HPDE6-E6E7 (cell line): ENCODE results near the gene TCAF1.
"Not testable (repeated sequence)": the region's sequence is repeated elsewhere in the genome, so short reads cannot be mapped to it uniquely, and the experiment has no call there.

Experiments used
- DNase-seq: peaks from one replicate; pipeline ENCODE4 v3.0.0; 2011; ENCODE audit warnings: missing footprints; ENCODE audit errors: extremely low spot score

TCAF1 gene

GRCh38 chr7:143857994-143858393 lies 44.0 kb downstream of the TCAF1 start:
- not testable (repeated sequence) for DNase-seq

DNA sequence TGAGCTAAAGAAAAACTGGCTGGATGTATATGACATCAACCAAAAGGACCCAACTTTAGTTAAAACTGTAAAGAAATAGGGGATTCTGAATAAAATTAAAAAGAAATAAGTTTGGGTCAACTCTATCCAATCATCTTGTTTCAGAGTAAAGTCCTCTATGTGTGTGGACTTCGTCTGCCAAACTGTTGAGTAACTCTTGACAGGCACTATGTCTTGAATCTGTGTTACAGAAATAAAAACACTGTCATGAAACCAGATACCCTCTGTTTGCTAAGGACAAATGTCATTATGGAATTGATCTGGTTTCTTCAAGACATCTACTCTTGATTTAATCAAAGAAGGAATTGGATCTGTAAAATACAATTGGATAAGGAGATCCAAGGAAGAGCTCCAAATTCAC lies 46.5 kb downstream of the TCAF1 start:
- not testable (repeated sequence) for DNase-seq

GRCh38 chr7:143850682-143851081 lies 51.3 kb downstream of the TCAF1 start:
- no peak for DNase-seq

GRCh38 chr7:143849785-143850479 lies 52.0 kb downstream of the TCAF1 start:
- no peak for DNase-seq

DNA sequence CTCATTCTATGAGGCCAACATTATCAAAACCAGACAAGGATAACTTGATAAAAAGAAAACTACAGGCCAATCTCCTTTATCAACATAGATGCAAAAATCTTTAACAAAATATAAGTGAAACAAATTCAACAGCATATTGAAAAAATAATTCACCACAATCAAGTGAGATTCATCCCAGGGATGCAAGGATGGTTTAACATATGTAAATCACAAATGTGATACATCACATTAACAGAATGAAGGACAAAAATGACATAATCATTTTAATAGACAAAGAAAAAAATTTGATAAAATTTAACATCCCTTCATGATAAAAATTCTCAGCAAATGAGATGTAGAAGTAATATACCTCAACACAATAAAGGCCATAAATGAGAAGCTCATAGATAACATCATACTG lies 53.8 kb downstream of the TCAF1 start:
- no peak for DNase-seq

- DNase-seq, result no peak
Observed at GRCh38 chr7:143846692-143847091, 55.3 kb downstream of the TCAF1 start.

- not testable (repeated sequence) for DNase-seq
Observed at GRCh38 chr7:143841696-143842095, 60.3 kb downstream of the TCAF1 start.

DNA sequence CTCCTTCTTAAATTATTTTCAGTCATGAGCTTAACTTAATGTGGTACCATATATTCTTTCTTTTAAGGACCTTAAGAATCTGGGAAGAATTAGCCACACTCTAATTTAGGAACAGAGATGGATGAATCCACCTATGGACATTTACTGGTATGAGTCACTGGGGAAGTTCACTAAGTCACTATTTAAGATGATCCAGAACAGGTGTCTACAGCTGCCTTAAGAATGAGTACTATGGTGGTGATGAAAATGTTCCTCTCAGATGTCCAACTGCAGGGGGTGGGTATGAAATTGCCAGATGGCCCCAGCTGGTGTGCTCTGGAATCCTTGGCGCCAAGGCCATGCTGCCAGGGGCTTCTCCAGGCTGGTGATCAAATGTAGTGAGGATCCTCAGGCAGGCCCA lies 61.9 kb downstream of the TCAF1 start:
- not testable (repeated sequence) for DNase-seq

DNA sequence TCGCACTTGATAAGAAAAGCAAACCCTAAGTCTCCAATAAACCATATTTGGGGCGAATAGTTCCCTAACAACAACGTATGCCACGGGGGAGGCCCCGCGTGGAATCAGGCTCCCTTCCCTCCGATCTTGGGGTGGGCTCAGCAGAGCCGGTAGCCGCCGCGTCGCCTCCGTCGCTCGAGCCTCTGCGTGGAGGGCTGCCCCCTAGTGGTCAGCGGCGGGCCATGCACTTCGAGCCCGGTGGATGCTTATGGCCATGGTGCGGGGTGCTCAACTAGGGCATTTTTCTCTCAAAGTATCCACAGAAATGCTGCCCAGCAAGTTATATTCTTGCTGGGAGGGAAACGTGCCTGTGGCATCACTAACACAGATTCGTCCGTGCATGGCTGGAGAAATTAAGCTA lies 64.8 kb downstream of the TCAF1 start:
- DNase-seq, result not testable (repeated sequence)

DNA sequence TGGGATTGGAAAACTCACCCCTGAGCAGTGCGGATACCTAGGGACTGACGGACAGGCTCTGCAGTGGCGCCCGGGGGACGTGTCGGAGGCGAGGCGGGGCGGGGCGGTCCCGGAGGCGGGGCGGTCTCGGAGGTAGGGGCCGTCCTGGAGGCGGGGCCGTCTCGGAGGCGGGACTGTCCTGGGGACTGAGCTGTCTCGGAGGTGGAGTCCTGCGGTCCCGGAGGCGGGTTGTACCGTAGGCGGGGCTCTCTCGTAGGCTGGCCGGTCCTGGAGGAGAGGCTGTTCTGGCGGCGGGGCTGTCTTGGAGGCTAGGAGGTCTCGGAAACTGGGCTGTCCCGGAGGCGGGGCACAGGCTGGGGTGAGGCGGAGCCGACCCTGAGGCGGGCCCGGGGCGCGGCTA lies 65.4 kb downstream of the TCAF1 start:
- not testable (repeated sequence) for DNase-seq

DNA sequence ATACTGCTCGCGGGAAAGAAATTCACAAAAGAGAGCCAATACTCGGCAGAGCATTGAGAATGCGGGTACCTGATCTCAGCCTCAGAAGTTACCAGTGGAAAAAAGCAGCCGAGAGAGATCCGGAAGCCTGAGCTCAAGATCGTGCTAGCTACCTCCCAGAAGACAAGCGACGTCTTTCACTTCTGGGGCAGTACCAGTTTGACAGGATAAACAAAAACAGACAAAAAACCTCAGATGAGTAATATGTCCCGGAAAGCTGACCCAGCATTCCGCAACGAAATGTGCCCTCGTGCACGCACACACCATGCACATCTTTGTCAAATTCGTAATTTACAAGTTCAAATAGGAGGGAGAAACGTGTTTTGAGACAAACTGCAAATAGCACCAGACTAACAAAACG lies 65.9 kb downstream of the TCAF1 start:
- not testable (repeated sequence) for DNase-seq

- not testable (repeated sequence) for DNase-seq
Observed at GRCh38 chr7:143826578-143826977, 75.4 kb downstream of the TCAF1 start.

DNA sequence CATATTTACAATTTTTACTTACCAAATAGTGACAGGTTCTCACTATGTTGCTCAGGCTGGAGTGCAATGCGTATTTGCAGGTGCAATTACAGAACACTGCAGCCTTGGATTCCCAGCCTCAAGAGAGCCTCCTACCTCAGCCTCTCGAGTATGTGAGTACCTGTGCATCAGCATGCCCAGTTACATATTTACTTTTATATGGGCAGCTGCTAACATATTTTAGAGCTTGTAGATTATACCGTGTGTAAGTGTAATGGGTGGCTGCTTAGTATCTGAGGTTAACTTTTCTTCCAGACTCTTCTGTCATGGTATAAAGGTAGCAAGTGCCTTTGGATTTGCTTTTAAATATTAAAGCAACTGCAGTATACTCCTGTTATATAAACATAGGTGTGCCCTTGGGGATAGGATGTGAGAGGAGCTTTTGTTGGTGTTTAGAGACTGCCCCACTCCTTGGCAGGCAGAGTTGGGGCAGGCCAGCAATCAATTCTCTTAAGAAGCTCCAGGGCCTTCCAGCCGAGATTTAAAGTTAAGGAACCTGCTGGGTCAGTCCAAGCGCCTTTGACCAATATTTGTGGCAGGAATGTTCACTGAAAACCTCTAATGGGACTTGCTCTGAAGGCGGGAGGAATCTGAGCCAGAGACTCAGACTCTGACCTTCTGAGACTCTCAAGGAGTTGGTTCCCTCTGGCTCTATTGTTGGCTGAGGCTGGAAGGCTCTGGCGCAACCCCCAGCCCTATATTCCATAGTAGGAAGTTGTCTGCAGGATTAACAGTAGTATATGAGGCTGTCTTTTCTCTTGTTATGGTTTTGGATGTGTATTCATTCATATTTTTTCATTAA lies 77.5 kb downstream of the TCAF1 start:
- not testable (repeated sequence) for DNase-seq

DNA sequence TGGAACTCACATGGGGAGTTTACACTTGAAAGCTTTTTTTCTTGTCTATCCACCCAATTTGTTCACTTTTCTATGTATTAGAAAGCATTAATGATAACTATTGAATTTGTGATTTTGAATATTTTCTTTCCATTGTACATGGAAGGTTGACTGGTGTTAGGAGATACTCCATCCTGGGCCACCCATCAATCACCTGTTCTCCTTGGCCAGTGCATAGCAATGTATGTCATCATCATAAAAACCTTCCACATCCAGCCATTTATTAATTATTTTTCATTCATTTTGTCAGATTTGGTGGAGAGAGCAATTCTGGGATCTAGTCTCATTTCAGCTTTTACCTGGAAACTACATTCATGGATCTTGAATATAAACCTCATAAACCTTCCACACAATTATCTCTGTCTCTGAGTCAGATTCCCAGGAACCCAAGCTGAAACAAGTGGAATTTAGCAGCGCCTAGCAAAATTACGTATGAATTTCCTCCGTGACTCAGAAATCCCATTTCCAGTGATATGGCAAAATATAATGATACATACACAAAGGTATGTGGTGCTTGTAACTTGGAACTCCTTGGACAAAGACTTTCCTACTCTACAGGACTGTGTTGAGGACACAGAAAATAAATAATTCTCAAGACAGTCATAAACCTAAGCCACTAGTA lies 78.2 kb downstream of the TCAF1 start:
- DNase-seq, result not testable (repeated sequence)

- DNase-seq, result not testable (repeated sequence)
Observed at GRCh38 chr7:143821392-143822277, 80.3 kb downstream of the TCAF1 start.

GRCh38 chr7:143817873-143818272 lies 84.1 kb downstream of the TCAF1 start:
- DNase-seq, result not testable (repeated sequence)

- DNase-seq, result not testable (repeated sequence)
Observed at GRCh38 chr7:143816471-143817133, 85.4 kb downstream of the TCAF1 start.

DNA sequence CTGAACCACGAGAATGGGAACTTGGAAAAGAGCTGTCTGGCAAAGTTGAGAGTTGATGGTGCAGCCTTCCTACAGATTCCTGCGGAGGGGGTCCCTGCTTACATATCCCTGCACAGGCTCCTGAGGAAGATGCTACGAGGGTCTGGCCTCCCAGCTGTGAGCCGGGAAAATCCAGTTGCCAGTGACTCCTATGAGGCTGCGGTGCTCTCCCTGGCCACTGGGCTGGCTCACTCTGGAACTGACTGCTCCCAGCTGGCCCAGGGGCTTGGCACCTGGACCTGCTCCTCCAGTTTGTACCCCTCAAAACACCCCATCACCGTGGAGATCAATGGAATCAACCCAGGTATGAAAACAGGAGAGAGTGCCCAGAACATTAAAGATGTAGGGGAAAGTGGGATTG lies 91.3 kb downstream of the TCAF1 start:
- not testable (repeated sequence) for DNase-seq

DNA sequence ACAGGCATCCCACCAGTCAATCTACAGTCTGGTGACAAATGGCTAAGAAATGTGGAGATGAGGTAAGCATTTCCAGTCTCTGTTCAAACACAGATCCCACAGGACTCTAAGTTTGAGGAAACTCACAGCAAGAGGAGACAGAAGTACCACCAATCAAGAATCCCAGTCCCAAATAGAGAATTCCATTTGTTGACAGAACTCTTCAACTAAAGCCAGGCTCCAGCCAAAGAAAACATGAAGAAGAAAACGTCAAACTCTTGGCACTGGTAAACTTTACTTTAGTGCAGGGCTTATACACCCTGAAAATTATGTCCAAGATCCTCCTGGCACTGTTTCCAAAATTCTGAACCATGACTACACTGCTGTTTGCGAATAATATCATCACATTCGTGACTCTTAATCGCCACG lies 95.3 kb downstream of the TCAF1 start:
- not testable (repeated sequence) for DNase-seq
